ENCODE results near the gene RCN1.

GRCh38 chr11:32079553-32079952 is 11.3 kb upstream of the RCN1 start:
- TF ChIP-seq POLR2A (IDR thresholded peaks at IDR 0.05), result no peak
- TF ChIP-seq, protein P1, sequence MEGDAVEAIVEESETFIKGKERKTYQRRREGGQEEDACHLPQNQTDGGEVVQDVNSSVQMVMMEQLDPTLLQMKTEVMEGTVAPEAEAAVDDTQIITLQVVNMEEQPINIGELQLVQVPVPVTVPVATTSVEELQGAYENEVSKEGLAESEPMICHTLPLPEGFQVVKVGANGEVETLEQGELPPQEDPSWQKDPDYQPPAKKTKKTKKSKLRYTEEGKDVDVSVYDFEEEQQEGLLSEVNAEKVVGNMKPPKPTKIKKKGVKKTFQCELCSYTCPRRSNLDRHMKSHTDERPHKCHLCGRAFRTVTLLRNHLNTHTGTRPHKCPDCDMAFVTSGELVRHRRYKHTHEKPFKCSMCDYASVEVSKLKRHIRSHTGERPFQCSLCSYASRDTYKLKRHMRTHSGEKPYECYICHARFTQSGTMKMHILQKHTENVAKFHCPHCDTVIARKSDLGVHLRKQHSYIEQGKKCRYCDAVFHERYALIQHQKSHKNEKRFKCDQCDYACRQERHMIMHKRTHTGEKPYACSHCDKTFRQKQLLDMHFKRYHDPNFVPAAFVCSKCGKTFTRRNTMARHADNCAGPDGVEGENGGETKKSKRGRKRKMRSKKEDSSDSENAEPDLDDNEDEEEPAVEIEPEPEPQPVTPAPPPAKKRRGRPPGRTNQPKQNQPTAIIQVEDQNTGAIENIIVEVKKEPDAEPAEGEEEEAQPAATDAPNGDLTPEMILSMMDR (IDR thresholded peaks at IDR 0.05), result no peak
